Gastroesophageal sphincter (tissue), 4 donors: ENCODE results near the gene ISG15. TPM values are rescaled to one million over a fixed set of nuclear protein-coding genes. Genes with fewer than 3 reads are reported as not detected.

Experiments used
- ATAC-seq: fragments of 150-250 bp; one replicate; pipeline ENCODE4 v1.9.1; 2016; ENCODE audit warnings: mild to moderate bottlenecking, moderate library complexity
- H3K27ac ChIP-seq, 4 donors: fragments of 200-600 bp; sonication (generic) in 3 of 4; 1 replicate in 3 of 4; 2 replicates in 1 of 4; pipeline ENCODE4 v1.5.1; 2016 to 2019
- H3K27me3 ChIP-seq: fragments of 200-600 bp; sonication (generic); one replicate; pipeline ENCODE4 v1.5.1; 2019
- H3K36me3 ChIP-seq, 2 donors: fragments of 200-600 bp; sonication (generic); one replicate each; pipeline ENCODE4 v1.5.1; 2019; ENCODE audit warnings: control low read depth in 1 of 2
- H3K4me1 ChIP-seq, 3 donors: fragments of 200-600 bp; sonication (generic); 1 replicate in 2 of 3; 2 replicates in 1 of 3; pipeline ENCODE4 v1.5.1; 2016 to 2019; ENCODE audit warnings: control low read depth in 2 of 3
- H3K4me3 ChIP-seq, 2 donors: fragments of 200-600 bp; sonication (generic); one replicate each; pipeline ENCODE4 v1.5.1; 2019; ENCODE audit warnings: mild to moderate bottlenecking in 1 of 2, moderate library complexity in 1 of 2
- H3K9me3 ChIP-seq, 3 donors: fragments of 200-600 bp; sonication (generic); one replicate each; pipeline ENCODE4 v1.5.1; 2017 to 2019; ENCODE audit warnings: control low read depth in 2 of 3
- EP300 ChIP-seq: sonication (generic); formaldehyde crosslinking; IDR thresholded peaks from one replicate; pipeline ENCODE4 v1.6.1; 2017; ENCODE audit warnings: antibody characterized with exemption, mild to moderate bottlenecking
- POLR2A ChIP-seq, 2 donors: fragments of 450-650 bp; IDR thresholded peaks; one replicate each; pipeline ENCODE4 v1.6.1; 2017; ENCODE audit warnings: antibody characterized with exemption in 2 of 2, mild to moderate bottlenecking in 2 of 2, moderate library complexity in 1 of 2
- POLR2AphosphoS5 ChIP-seq: sonication (generic); formaldehyde crosslinking; IDR thresholded peaks from one replicate; pipeline ENCODE4 v1.6.1; 2017; ENCODE audit warnings: antibody characterized with exemption
- WGBS, 2 donors: methylation state at CpG; one replicate each; pipeline ENCODE4 v1.1.5; 2018; ENCODE audit warnings: low coverage in 1 of 2; 5-methylcytosine and 5-hydroxymethylcytosine counted together
- total RNA-seq, 4 donors: library from RNA; depleted of rRNA; stranded (reverse); fragments of >200 nt; gene quantifications; one replicate each; pipeline ENCODE4 v1.1.0, GENCODE V29; 2016
- TF ChIP-seq, protein P1 (sequence below), 4 experiments: fragments of 200-600 bp in 2 of 4; fragments of 450-650 bp in 2 of 4; sonication (generic) in 1 of 4; IDR thresholded peaks; one replicate each; pipeline ENCODE4 v1.5.1; 2017 to 2019; ENCODE audit warnings: antibody characterized with exemption in 4 of 4, mild to moderate bottlenecking in 2 of 4, moderate library complexity in 2 of 4

ISG15 gene
- total RNA-seq, 4 donors from 2014 or later: 26.9 to 56.2 (median 45.9) TPM

DNA sequence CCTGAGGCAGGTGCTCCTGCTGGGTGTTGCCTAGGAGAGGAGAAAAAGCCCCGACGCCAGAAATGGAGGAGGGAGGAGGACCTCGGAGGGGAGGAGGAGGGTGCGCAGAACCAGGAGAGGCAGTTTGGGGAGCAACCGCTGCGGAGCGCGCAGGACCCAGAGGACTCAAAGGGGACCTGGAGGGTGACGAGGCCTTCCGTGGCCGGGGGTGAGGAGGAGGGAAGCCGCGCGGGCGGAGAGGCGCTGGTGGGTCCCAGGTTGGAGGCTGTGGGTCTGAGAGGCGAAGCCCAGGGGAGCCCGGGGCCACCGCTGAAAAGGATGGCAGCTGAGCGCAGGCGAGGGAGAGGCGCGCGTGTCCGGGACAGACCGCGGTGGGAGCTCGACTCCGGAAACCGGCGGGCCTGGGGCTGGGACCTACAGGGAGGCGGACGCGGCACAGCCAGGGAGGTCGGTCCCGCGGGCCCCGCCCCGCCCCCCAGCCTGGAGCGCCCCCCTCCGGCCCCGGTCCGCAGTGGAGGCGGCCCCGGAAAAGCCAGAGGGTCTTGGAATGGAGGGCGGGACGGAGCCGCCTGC lies 45.7 kb downstream of the ISG15 start:
- Histone ChIP-seq H3K4me1 (peaks cover 0 to 42% (median 14%) of the 10 kb centered on the region in 3 donors), H3K9me3 (no peaks in the 10 kb centered on the region), H3K27me3 (peaks cover 82% of the 10 kb centered on the region), H3K27ac (no peak overlapping the region), H3K36me3 (peaks cover 0 to 16% of the 10 kb centered on the region in 2 donors), H3K4me3 (peak overlapping the region; percentile 36 to 59)
- WGBS, 2 donors: 0 to 4% methylated on average over 2 to 16 of the region's 48 CpGs
- peak; percentile 22 for ATAC-seq
- TF ChIP-seq, protein P1, sequence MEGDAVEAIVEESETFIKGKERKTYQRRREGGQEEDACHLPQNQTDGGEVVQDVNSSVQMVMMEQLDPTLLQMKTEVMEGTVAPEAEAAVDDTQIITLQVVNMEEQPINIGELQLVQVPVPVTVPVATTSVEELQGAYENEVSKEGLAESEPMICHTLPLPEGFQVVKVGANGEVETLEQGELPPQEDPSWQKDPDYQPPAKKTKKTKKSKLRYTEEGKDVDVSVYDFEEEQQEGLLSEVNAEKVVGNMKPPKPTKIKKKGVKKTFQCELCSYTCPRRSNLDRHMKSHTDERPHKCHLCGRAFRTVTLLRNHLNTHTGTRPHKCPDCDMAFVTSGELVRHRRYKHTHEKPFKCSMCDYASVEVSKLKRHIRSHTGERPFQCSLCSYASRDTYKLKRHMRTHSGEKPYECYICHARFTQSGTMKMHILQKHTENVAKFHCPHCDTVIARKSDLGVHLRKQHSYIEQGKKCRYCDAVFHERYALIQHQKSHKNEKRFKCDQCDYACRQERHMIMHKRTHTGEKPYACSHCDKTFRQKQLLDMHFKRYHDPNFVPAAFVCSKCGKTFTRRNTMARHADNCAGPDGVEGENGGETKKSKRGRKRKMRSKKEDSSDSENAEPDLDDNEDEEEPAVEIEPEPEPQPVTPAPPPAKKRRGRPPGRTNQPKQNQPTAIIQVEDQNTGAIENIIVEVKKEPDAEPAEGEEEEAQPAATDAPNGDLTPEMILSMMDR (IDR thresholded peaks at IDR 0.05): peak in 1 of 4 experiments; percentile 56
- TF ChIP-seq EP300: no peak
- TF ChIP-seq POLR2AphosphoS5: no peak

DNA sequence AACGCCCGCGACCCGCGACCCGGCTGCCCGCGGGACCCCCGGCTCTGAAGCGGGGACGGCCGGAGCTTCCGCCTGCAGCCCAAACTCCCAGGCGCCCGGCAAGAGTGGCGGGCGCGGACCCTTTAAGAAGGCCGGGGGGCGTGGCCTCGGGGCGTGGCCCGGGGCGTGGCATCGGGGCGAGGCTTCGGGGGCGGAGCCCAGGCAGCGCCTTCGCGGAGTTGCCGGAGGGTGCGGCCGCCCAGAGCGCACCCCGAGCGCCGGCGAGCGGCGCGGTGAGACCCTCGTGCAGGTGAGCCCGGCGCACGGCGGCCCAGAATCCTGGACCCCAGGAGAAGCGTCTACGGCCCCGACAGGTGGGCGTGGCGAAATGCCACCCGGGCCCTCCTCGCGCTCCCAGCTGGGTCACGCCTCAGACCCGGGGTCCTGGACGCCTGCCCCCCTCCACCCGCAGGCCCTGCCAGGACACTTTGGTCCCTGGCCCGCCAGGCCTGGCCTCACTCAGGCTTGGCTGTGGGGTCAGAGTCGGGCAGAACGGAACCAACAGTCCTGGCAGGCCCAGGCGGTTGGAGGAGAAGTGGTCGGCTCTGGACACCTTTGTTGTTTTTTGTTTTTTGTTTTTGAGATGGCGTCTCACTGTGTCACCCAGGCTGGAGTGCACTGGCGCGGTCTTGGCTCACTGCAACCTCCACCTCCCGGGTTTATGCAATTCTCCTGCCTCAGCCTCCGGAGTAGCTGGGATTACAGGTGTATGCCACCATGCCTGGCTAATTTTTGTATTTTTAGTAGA lies 46.4 kb downstream of the ISG15 start:
- TF ChIP-seq POLR2AphosphoS5 (no peak), POLR2A (IDR thresholded peaks at IDR 0.05) (no peak), EP300 (no peak)
- TF ChIP-seq, protein P1 (IDR thresholded peaks at IDR 0.05): no peak
- no peak overlapping the region for H3K27ac ChIP-seq
- peak overlapping the region; percentile 36 to 59 for H3K4me3 ChIP-seq
- H3K4me1 ChIP-seq: peaks cover 0 to 46% (median 15%) of the 10 kb centered on the region in 3 donors
- peaks cover 89% of the 10 kb centered on the region for H3K27me3 ChIP-seq
- peaks cover 0 to 9% of the 10 kb centered on the region in 2 donors for H3K36me3 ChIP-seq
- WGBS, 2 donors: 19 to 36% methylated on average over 6 to 7 of the region's 69 CpGs
- H3K9me3 ChIP-seq: no peaks in the 10 kb centered on the region
- peak; percentile 89 for ATAC-seq

DNA sequence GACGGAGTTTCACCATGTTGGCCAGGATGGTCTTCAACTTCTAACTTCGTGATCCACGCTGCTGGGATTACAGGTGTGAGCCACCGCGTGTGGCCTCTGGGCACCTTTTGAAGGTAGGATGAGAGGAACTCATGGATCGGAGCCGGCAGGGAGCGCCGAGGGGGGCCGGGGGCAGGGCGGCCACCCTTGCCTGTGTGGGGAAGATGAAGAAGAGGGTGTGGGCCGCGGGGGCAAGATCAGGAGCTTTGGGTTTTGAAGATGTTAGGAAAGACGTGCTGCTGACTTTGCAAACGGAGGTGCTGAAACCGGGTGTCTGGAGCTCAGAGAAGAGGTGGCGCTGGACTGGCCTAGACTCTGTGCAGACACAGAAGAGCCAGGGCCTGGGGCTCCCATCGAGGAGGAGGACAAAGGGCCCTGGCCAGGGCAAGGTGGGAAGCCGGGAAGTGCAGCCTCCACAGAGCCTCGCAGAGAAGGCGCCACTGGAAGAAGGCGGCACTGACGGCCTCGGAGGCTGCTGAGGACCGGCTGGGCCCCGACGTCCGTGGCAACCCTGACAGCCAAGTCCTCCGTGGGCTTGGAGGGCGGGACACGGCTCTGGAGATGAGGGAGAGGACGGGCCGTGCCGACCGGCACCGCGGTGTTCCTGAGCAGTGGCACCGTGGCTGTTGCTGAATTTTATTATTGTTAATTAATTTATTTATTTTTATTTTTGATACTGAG lies 47.1 kb downstream of the ISG15 start:
- H3K27ac ChIP-seq: no peak overlapping the region
- H3K27me3 ChIP-seq: peaks cover 93% of the 10 kb centered on the region
- H3K36me3 ChIP-seq: peaks cover 0 to 1% of the 10 kb centered on the region in 2 donors
- no peaks in the 10 kb centered on the region for H3K9me3 ChIP-seq
- TF ChIP-seq EP300: no peak
- TF ChIP-seq POLR2AphosphoS5: no peak
- TF ChIP-seq POLR2A (IDR thresholded peaks at IDR 0.05): no peak
- TF ChIP-seq, protein P1 (IDR thresholded peaks at IDR 0.05): no peak
- H3K4me1 ChIP-seq: peaks cover 0 to 46% (median 15%) of the 10 kb centered on the region in 3 donors
- WGBS, 2 donors: 51% methylated on average over 24 of the region's 38 CpGs; no CpG with 5 or more reads in 1 of the 2 donors
- no peak for ATAC-seq
- peak overlapping the region in 1 of 2 donors; percentile 59 for H3K4me3 ChIP-seq

- no peak for TF ChIP-seq POLR2AphosphoS5
- no peak for TF ChIP-seq EP300
- TF ChIP-seq, protein P1 (IDR thresholded peaks at IDR 0.05): no peak
- TF ChIP-seq POLR2A (IDR thresholded peaks at IDR 0.05): no peak
- 56% methylated on average over 4 of the region's 18 CpGs; no CpG with 5 or more reads in 1 of the 2 donors for WGBS, 2 donors
Measured at GRCh38 chr1:1061682-1062345, 48.5 kb downstream of the ISG15 start.

More at GRCh38 chr1:1061682-1062345, 48.5 kb downstream of the ISG15 start:
- H3K4me1 ChIP-seq: peaks cover 0 to 46% (median 15%) of the 10 kb centered on the region in 3 donors
- no peak overlapping the region for H3K27ac ChIP-seq
- no peaks in the 10 kb centered on the region for H3K36me3 ChIP-seq
- no peak overlapping the region for H3K4me3 ChIP-seq
- no peak for ATAC-seq
- H3K27me3 ChIP-seq: peaks cover 88% of the 10 kb centered on the region
- no peaks in the 10 kb centered on the region for H3K9me3 ChIP-seq
